ENCODE data around the gene ZXDA.

GRCh38 chrX:57904176-57904880, 5.9 kb downstream of the ZXDA start:
- TF ChIP-seq, protein P1, sequence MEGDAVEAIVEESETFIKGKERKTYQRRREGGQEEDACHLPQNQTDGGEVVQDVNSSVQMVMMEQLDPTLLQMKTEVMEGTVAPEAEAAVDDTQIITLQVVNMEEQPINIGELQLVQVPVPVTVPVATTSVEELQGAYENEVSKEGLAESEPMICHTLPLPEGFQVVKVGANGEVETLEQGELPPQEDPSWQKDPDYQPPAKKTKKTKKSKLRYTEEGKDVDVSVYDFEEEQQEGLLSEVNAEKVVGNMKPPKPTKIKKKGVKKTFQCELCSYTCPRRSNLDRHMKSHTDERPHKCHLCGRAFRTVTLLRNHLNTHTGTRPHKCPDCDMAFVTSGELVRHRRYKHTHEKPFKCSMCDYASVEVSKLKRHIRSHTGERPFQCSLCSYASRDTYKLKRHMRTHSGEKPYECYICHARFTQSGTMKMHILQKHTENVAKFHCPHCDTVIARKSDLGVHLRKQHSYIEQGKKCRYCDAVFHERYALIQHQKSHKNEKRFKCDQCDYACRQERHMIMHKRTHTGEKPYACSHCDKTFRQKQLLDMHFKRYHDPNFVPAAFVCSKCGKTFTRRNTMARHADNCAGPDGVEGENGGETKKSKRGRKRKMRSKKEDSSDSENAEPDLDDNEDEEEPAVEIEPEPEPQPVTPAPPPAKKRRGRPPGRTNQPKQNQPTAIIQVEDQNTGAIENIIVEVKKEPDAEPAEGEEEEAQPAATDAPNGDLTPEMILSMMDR (IDR thresholded peaks at IDR 0.05), result no peak
- no peak for TF ChIP-seq POLR2A (IDR thresholded peaks at IDR 0.05)

Measured in adrenal gland (tissue), 5 donors.